ENCODE results near the gene MARK4.
"Not testable (repeated sequence)": the region's sequence is repeated elsewhere in the genome, so short reads cannot be mapped to it uniquely, and the experiment has no call there.

MARK4 gene

DNA sequence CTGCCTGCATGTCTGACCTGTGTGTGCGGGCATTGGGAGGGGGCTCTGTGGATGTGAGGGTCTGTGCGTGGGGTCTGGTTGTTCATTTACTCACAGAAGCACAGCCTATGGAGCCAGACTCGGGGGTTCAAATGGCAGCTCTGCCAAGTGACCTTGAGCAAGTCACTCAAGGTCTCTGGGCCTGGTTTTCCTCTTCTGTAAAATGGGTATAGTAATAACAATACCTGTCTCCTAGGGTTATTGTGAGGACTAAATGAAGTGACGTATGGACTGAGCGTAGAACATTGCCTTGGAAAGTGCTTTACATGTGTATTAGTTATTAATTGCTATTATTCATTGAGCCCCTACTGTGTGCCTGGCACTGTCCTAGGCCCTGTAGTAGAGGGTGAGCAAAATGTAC is 47.2 kb downstream of the MARK4 start:
- Histone ChIP-seq H3K9ac (ENCODE audit: low read length) (no peak overlapping the region), H3K4me1 (ENCODE audit: control insufficient read depth, insufficient read depth, low read length) (peaks cover 12% of the 10 kb centered on the region), H3K4me3 (ENCODE audit: low read length) (no peak overlapping the region), H3K36me3 (ENCODE audit: control insufficient read depth, insufficient read depth, low read length, severe bottlenecking) (peaks cover 48% of the 10 kb centered on the region), H3K9me3 (ENCODE audit: control insufficient read depth, low read length) (no peaks in the 10 kb centered on the region), H3K27me3 (replicated peaks; ENCODE audit: control insufficient read depth, insufficient read depth, low read length) (no peaks in the 10 kb centered on the region)
- DNase-seq (ENCODE audit: low read depth), result no peak

DNA sequence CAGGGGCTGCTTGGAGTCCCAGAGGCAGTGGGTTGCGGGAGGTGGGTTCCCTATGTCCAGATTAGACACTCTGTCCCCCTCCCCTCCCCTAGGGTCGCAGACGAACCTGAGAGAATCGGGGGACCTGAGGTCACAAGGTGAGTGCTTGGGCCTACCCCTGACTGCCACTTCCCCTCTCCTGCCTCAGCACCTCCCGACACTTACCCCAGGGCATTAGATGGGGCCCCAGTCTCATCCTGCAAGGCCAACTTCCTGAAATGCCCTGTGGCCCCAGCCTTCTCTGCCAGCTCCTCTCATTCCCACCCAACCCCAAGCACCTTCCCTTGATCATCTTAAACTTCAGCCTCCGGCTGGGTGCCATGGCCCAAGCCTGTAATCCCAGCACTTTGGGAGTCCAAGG is 48.6 kb downstream of the MARK4 start:
- no peak for DNase-seq (ENCODE audit: low read depth)
- Histone ChIP-seq H3K4me3 (ENCODE audit: low read length) (no peak overlapping the region), H3K36me3 (ENCODE audit: control insufficient read depth, insufficient read depth, low read length, severe bottlenecking) (peaks cover 40% of the 10 kb centered on the region), H3K4me1 (ENCODE audit: control insufficient read depth, insufficient read depth, low read length) (peaks cover 2% of the 10 kb centered on the region), H3K9me3 (ENCODE audit: control insufficient read depth, low read length) (no peaks in the 10 kb centered on the region), H3K9ac (ENCODE audit: low read length) (no peak overlapping the region), H3K27me3 (replicated peaks; ENCODE audit: control insufficient read depth, insufficient read depth, low read length) (no peaks in the 10 kb centered on the region)

DNA sequence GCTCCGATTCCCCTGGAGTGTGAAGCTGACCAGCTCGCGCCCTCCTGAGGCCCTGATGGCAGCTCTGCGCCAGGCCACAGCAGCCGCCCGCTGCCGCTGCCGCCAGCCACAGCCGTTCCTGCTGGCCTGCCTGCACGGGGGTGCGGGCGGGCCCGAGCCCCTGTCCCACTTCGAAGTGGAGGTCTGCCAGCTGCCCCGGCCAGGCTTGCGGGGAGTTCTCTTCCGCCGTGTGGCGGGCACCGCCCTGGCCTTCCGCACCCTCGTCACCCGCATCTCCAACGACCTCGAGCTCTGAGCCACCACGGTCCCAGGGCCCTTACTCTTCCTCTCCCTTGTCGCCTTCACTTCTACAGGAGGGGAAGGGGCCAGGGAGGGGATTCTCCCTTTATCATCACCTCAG is 51.3 kb downstream of the MARK4 start:
- Histone ChIP-seq H3K9ac (ENCODE audit: low read length) (no peak overlapping the region), H3K9me3 (ENCODE audit: control insufficient read depth, low read length) (no peaks in the 10 kb centered on the region), H3K4me3 (ENCODE audit: low read length) (no peak overlapping the region), H3K4me1 (ENCODE audit: control insufficient read depth, insufficient read depth, low read length) (peaks cover 10% of the 10 kb centered on the region), H3K36me3 (ENCODE audit: control insufficient read depth, insufficient read depth, low read length, severe bottlenecking) (peaks cover 29% of the 10 kb centered on the region), H3K27me3 (replicated peaks; ENCODE audit: control insufficient read depth, insufficient read depth, low read length) (no peaks in the 10 kb centered on the region)
- no peak for DNase-seq (ENCODE audit: low read depth)

DNA sequence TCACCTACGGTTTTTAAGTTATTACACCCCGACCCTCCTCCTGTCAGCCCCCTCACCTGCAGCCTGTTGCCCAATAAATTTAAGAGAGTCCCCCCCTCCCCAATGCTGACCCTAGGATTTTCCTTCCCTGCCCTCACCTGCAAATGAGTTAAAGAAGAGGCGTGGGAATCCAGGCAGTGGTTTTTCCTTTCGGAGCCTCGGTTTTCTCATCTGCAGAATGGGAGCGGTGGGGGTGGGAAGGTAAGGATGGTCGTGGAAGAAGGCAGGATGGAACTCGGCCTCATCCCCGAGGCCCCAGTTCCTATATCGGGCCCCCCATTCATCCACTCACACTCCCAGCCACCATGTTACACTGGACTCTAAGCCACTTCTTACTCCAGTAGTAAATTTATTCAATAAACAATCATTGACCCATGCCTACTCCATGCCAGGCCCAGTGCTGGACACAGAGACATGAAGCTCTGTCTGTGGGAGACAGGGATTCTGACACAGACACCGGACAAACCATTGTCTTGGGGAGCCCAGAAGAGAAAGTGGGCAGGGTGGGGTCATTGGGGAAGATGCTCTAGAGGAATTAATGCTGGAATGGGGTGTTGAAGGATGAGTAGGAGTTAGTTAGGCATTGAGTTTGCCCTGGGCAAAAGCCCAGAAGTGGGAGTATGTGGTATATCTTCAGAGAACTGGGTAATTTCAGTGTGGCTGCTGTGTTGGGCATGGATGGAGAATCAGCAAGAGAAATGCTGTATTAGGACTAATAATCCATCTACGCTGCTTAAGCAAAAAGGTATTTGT is 52.4 kb downstream of the MARK4 start:
- Histone ChIP-seq H3K4me1 (ENCODE audit: control insufficient read depth, insufficient read depth, low read length) (peaks cover 10% of the 10 kb centered on the region), H3K4me3 (ENCODE audit: low read length) (no peak overlapping the region), H3K9me3 (ENCODE audit: control insufficient read depth, low read length) (no peaks in the 10 kb centered on the region), H3K27me3 (replicated peaks; ENCODE audit: control insufficient read depth, insufficient read depth, low read length) (no peaks in the 10 kb centered on the region), H3K36me3 (ENCODE audit: control insufficient read depth, insufficient read depth, low read length, severe bottlenecking) (peaks cover 23% of the 10 kb centered on the region), H3K9ac (ENCODE audit: low read length) (no peak overlapping the region)
- no peak for DNase-seq (ENCODE audit: low read depth)

DNA sequence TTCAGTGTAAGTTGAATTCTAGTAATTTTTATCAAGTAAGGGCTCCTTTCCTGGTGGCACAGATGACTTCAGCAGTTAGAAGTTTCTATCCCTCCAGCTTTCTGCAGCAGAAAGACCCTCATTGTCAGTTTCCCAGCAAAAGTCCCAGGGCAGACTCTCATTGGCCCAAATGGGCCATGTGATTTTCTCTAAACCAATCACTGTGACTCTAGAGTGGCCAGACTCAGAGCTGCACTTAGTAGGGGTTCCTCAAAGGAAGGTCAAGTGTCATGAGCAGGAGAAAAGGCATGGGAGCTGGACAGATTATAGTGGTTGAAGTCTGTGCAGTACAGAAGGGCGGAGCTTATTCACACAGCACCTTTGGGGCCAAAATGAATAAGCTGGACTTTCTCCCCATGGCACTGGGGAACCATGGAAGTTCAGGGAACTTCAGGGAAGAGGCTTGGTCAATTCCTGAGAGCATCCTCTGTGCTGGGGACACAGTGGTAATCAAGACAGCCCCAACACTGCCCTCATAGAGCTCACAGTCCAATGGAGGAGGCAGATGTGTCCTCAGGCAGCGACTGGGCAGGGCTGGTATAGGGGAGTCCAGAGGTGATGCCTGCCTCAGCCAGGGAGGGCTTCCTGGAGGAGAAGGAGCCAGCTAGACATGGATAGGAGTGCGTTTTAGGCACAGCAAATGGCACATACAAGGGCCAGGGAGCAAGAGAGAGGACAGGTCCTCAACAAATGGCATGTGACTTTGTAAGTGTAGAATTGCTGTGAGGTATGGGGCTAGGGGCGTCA is 53.3 kb downstream of the MARK4 start:
- Histone ChIP-seq H3K9ac (ENCODE audit: low read length) (no peak overlapping the region), H3K4me3 (ENCODE audit: low read length) (no peak overlapping the region), H3K27me3 (replicated peaks; ENCODE audit: control insufficient read depth, insufficient read depth, low read length) (no peaks in the 10 kb centered on the region), H3K9me3 (ENCODE audit: control insufficient read depth, low read length) (no peaks in the 10 kb centered on the region), H3K36me3 (ENCODE audit: control insufficient read depth, insufficient read depth, low read length, severe bottlenecking) (peaks cover 19% of the 10 kb centered on the region), H3K4me1 (ENCODE audit: control insufficient read depth, insufficient read depth, low read length) (peaks cover 10% of the 10 kb centered on the region)
- DNase-seq (ENCODE audit: low read depth), result no peak

DNA sequence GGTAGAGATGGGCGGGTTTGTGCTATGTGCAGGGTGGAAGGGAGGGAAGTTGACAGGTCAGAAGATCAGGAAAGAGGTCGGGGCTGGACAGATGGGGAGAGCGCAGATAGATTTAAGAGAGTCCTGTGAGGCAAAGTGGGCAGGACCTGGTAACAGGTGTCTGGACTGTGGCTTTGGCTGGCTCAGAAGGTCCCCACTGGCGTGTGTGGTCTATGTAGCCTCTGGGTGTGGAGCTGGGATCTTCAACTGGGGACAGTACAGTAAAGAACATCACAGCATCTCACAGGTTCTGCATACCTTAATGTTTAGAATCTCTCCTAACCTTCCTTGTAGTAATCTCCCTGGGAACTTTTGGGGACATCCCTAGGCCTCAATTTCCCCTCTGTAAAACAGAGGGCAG is 53.9 kb downstream of the MARK4 start:
- no peak overlapping the region for H3K4me3 ChIP-seq (ENCODE audit: low read length)
- H3K9me3 ChIP-seq (ENCODE audit: control insufficient read depth, low read length), result no peaks in the 10 kb centered on the region
- H3K4me1 ChIP-seq (ENCODE audit: control insufficient read depth, insufficient read depth, low read length), result peaks cover 10% of the 10 kb centered on the region
- H3K27me3 ChIP-seq (replicated peaks; ENCODE audit: control insufficient read depth, insufficient read depth, low read length), result no peaks in the 10 kb centered on the region
- H3K36me3 ChIP-seq (ENCODE audit: control insufficient read depth, insufficient read depth, low read length, severe bottlenecking), result peaks cover 12% of the 10 kb centered on the region
- H3K9ac ChIP-seq (ENCODE audit: low read length), result no peak overlapping the region
- no peak for DNase-seq (ENCODE audit: low read depth)

DNA sequence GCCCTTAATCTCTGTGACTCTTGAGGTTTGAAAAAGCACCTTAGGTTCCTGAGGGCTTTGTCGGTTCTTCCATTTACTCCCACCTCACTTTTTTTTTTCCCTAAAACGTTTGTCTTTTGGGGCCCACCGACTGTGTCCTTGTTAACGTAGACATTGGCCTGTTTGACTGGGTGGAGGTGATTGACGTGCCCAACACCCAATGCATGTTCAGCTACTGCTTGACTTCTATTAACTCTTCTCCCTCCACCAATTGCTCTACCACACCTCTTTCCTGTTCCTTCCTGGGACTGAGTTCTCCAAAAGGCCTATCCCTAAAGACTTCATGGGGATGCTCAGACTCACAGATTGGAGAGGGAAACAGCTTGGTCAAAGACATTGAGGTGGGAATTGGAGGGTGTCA is 54.4 kb downstream of the MARK4 start:
- Histone ChIP-seq H3K36me3 (ENCODE audit: control insufficient read depth, insufficient read depth, low read length, severe bottlenecking) (peaks cover 10% of the 10 kb centered on the region), H3K4me3 (ENCODE audit: low read length) (no peak overlapping the region), H3K27me3 (replicated peaks; ENCODE audit: control insufficient read depth, insufficient read depth, low read length) (no peaks in the 10 kb centered on the region), H3K9me3 (ENCODE audit: control insufficient read depth, low read length) (no peaks in the 10 kb centered on the region), H3K4me1 (ENCODE audit: control insufficient read depth, insufficient read depth, low read length) (peaks cover 10% of the 10 kb centered on the region), H3K9ac (ENCODE audit: low read length) (no peak overlapping the region)
- no peak for DNase-seq (ENCODE audit: low read depth)

DNA sequence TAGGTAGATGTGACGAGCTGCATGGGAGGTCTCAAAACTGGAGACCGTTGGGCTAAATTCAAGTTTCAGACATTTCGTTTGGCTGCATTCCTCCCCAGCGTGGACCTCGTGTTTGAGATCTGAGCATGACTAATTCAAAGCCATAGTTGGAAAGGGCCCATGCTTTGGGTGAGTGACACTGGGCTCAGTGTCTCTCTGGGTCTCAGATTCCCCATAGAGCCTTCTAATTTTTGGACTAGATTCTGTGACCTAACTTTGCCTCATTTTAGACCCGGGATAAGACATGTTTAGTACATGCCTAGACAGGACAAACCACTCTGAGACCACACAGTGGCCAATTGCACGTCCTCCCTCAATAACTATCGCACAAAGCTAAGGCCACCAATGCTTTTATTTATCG is 55.0 kb downstream of the MARK4 start:
- H3K9me3 ChIP-seq (ENCODE audit: control insufficient read depth, low read length), result no peaks in the 10 kb centered on the region
- no peaks in the 10 kb centered on the region for H3K27me3 ChIP-seq (replicated peaks; ENCODE audit: control insufficient read depth, insufficient read depth, low read length)
- H3K36me3 ChIP-seq (ENCODE audit: control insufficient read depth, insufficient read depth, low read length, severe bottlenecking), result peaks cover 4% of the 10 kb centered on the region
- H3K9ac ChIP-seq (ENCODE audit: low read length), result no peak overlapping the region
- H3K4me3 ChIP-seq (ENCODE audit: low read length), result no peak overlapping the region
- H3K4me1 ChIP-seq (ENCODE audit: control insufficient read depth, insufficient read depth, low read length), result peaks cover 10% of the 10 kb centered on the region
- DNase-seq (ENCODE audit: low read depth), result peak; percentile 14

DNA sequence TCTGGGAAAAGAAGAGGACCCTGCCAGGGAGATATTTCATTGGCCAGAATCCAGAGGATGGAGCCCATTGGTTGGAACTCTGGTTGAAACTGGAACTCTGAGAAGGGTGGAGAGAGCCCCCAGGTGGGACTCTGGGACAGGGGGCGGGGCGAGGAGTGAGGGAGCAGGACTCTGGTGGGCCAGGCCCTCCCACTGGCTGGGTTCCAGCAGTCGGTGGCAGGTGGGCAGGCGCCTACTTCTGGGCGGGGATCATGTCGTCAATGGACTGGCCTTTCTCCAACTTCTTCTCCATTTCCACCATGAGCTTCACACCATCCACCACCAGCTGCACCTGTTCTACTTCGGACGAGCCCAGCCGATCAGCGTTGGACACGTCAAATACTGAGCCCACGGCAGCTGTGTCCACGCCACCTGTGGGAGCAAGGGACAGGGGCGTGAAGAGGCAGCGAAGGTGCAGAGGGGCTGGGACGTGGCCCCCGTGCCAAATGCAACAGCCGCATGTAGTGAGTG is 55.5 kb downstream of the MARK4 start:
- Histone ChIP-seq H3K9ac (ENCODE audit: low read length) (no peak overlapping the region), H3K36me3 (ENCODE audit: control insufficient read depth, insufficient read depth, low read length, severe bottlenecking) (peaks cover 4% of the 10 kb centered on the region), H3K4me1 (ENCODE audit: control insufficient read depth, insufficient read depth, low read length) (peaks cover 10% of the 10 kb centered on the region), H3K9me3 (ENCODE audit: control insufficient read depth, low read length) (no peaks in the 10 kb centered on the region), H3K27me3 (replicated peaks; ENCODE audit: control insufficient read depth, insufficient read depth, low read length) (no peaks in the 10 kb centered on the region), H3K4me3 (ENCODE audit: low read length) (no peak overlapping the region)
- DNase-seq (ENCODE audit: low read depth), result no peak

DNA sequence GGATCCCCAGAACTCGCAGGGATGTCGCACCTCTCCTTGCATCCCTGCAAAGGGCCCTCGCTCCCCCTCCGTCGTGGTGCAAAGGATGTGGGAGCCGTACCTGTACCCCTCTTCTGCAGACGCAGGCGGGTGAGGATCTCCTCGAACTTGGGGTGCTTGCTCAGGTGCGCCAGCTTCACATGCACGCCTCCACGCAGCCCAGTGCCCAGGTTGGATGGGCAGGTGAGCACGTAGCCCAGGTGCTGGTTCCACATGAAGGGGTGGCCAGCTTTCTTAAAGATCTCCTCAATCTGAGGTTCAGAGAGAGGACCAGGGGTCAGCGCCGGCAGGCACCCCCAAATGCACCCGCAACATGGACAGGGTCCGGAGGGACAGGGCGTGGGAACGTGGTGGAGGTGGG is 56.3 kb downstream of the MARK4 start:
- no peak for DNase-seq (ENCODE audit: low read depth)
- H3K9me3 ChIP-seq (ENCODE audit: control insufficient read depth, low read length), result no peaks in the 10 kb centered on the region
- no peaks in the 10 kb centered on the region for H3K27me3 ChIP-seq (replicated peaks; ENCODE audit: control insufficient read depth, insufficient read depth, low read length)
- H3K9ac ChIP-seq (ENCODE audit: low read length), result no peak overlapping the region
- H3K36me3 ChIP-seq (ENCODE audit: control insufficient read depth, insufficient read depth, low read length, severe bottlenecking), result peaks cover 3% of the 10 kb centered on the region
- H3K4me1 ChIP-seq (ENCODE audit: control insufficient read depth, insufficient read depth, low read length), result peaks cover 10% of the 10 kb centered on the region
- no peak overlapping the region for H3K4me3 ChIP-seq (ENCODE audit: low read length)

DNA sequence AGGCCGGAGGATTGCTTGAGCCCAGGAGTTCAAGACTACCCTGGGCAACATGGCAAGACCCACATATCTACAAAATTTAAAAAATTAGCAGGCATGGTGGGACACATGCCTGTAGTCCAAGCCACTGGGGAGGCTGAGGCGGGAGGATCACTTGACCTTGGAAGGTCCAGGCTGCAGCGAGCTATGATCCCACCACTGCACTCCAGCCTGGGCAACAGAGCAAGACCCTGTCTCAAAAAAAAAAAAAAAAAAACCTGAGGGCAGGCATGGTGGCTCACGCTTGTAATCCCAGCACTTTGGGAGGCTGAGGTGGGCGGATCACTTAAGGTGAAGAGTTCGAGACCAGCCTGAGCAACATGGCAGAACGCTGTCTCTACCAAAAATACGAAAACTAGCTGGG is 58.3 kb downstream of the MARK4 start:
- H3K4me1 ChIP-seq (ENCODE audit: control insufficient read depth, insufficient read depth, low read length); DNase-seq (ENCODE audit: low read depth); H3K4me3 ChIP-seq (ENCODE audit: low read length); H3K9ac ChIP-seq (ENCODE audit: low read length); H3K9me3 ChIP-seq (ENCODE audit: control insufficient read depth, low read length); H3K36me3 ChIP-seq (ENCODE audit: control insufficient read depth, insufficient read depth, low read length, severe bottlenecking): not testable (repeated sequence)
- peaks cover 11% of the 10 kb centered on the region for H3K27me3 ChIP-seq (replicated peaks; ENCODE audit: control insufficient read depth, insufficient read depth, low read length)
